GM21367 (cell line): ENCODE measurements around the gene BIRC3.

Source experiments
- ATAC-seq: cut with Tn5 transposase; IDR thresholded peaks from one replicate; pipeline ENCODE4 v1.9.1; 2021; ENCODE audit not compliant: unreplicated experiment

Gene BIRC3

GRCh38 chr11:102317099-102317767 lies at the start of gene BIRC3:
BIRC3 (plus strand) TSS chr11:102317484; CDS start chr11:102324510, 7,026 bp downstream.
- ATAC-seq, result peak; percentile 82

- no peak for ATAC-seq
These were observed 49.7 kb upstream of the BIRC3 start for GRCh38 chr11:102267609-102268008.

GRCh38 chr11:102268083-102268984 lies 49.0 kb upstream of the BIRC3 start:
- peak; percentile 99 for ATAC-seq

- ATAC-seq, result no peak
These were observed 48.3 kb upstream of the BIRC3 start for GRCh38 chr11:102268985-102269470.

GRCh38 chr11:102269927-102270326 lies 47.4 kb upstream of the BIRC3 start:
- no peak for ATAC-seq

- no peak for ATAC-seq
These were observed 45.0 kb upstream of the BIRC3 start for GRCh38 chr11:102272047-102272824.

GRCh38 chr11:102274628-102275027 lies 42.7 kb upstream of the BIRC3 start:
- no peak for ATAC-seq

- no peak for ATAC-seq
These were observed 40.9 kb upstream of the BIRC3 start for GRCh38 chr11:102276362-102276761.

- no peak for ATAC-seq
These were observed 40.5 kb upstream of the BIRC3 start for GRCh38 chr11:102276783-102277182.

GRCh38 chr11:102279641-102280170 lies 37.6 kb upstream of the BIRC3 start:
- peak; percentile 99 for ATAC-seq

GRCh38 chr11:102280245-102280833 lies 36.9 kb upstream of the BIRC3 start:
- no peak for ATAC-seq

GRCh38 chr11:102283116-102283485 lies 34.2 kb upstream of the BIRC3 start:
- no peak for ATAC-seq

GRCh38 chr11:102284008-102284407 lies 33.3 kb upstream of the BIRC3 start:
- ATAC-seq, result no peak

- no peak for ATAC-seq
These were observed 31.0 kb upstream of the BIRC3 start for GRCh38 chr11:102286292-102286691.

- ATAC-seq, result peak; percentile 92
These were observed 29.1 kb upstream of the BIRC3 start for GRCh38 chr11:102287964-102288724.

GRCh38 chr11:102288725-102289083 lies 28.6 kb upstream of the BIRC3 start:
- ATAC-seq, result no peak

GRCh38 chr11:102289592-102289991 lies 27.7 kb upstream of the BIRC3 start:
- ATAC-seq, result no peak

- ATAC-seq, result no peak
These were observed 25.5 kb upstream of the BIRC3 start for GRCh38 chr11:102291831-102292230.

- no peak for ATAC-seq
These were observed 24.4 kb upstream of the BIRC3 start for GRCh38 chr11:102292933-102293332.
